NCI-H1694 (cell line): Measurements from ENCODE around the gene IL17B.

Experiments
- DNase-seq: peaks from one replicate; lab custom pipeline; 2025; lab: John Stamatoyannopoulos, UW

The IL17B gene

GRCh38 chr5:149357370-149358293 lies 21.5 kb downstream of the IL17B start, which contains the start of gene PCYOX1L:
Gene PCYOX1L, plus strand, starts transcription at chr5:149358046. Its CDS starts 23 bp downstream, at chr5:149358069.
- peak; percentile 87 for DNase-seq

DNA sequence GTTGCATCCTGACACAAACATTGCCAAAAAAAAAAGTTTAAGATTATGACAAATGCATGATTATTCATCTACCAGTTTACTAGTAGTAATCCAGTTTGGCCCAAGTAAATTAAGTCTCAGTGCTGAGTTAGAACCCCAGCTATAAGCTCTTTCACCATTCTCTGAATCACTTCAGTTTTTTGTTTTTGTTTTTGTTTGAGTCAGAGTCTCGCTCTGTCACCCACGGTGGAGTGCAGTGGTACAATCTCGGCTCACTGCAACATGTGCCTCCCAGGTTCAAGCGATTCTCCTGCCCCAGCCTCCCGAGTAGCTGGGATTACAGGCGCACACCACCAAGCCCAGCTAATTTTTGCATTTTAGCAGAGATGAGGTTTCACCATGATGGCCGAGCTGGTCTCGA lies 22.7 kb downstream of the IL17B start:
- no peak for DNase-seq

DNA sequence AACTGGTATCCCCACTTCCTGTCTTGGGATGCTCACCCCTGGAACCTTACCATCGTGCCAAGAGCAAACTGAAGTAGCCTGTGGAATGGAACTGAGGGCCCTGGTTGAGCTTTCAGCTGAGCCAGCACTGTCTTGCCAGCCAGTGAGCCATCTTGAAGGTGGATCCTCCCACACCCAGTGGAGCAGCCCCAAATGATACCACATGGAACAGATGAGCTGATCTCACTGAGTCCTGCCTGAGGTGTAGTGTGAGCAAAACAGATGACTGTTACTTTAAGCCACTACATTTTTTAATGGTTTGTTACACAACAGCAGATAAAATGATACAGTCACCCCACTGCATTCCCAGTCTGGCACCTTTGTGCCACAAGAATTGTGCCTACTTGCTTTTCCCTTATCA lies 23.4 kb downstream of the IL17B start:
- DNase-seq: no peak

GRCh38 chr5:149353911-149354310 lies 25.2 kb downstream of the IL17B start:
- DNase-seq: no peak

- no peak for DNase-seq
Measured at GRCh38 chr5:149352169-149352568, 26.9 kb downstream of the IL17B start.

DNA sequence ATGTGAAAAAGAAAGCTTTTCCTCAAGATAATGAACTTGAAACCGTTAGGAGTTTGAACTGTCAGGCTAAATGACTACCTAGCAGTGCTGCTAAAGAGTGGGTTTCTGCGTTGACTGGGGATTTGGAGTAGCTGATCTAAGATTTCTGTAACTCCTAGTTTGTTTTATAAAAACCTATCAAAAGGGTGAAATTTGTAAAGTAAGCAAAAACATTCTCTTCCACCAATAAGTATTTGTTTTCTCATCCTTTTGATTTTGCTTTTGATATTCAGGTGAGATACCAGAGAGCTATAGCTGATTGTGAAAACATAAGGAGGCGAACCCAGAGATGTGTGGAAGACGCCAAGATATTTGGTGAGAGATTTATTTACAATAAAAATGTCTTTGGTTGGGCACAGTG lies 29.7 kb downstream of the IL17B start:
- DNase-seq: no peak

GRCh38 chr5:149348518-149348917 lies 30.6 kb downstream of the IL17B start:
- no peak for DNase-seq

GRCh38 chr5:149345892-149346222 lies 33.2 kb downstream of the IL17B start:
- no peak for DNase-seq

GRCh38 chr5:149345147-149345891 lies 33.8 kb downstream of the IL17B start, which contains the start of gene GRPEL2:
Gene GRPEL2, plus strand, starts transcription at chr5:149345499. Its CDS starts 41 bp downstream, at chr5:149345540.
- DNase-seq: peak; percentile 94

DNA sequence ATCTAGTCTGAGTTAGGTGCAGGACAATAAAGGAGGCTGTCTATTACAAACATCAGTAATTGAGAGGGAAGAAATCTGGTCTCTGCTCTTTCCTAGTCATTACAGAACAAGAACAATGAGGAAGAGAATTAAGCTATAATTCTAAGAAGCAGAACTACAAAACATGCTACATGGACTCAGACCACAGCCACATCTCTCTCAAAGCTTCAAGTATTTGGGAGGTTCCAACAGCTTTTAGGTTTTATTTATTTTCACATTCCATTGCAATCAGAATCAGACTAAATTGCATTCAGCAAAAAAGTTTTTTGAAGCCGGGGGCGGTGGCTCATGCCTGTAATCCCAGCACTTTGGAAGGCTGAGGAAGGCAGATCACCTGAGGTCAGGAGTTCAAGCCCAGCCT lies 34.9 kb downstream of the IL17B start:
- DNase-seq: no peak

- DNase-seq: peak; percentile 24
Measured at GRCh38 chr5:149341876-149342275, 37.2 kb downstream of the IL17B start.

DNA sequence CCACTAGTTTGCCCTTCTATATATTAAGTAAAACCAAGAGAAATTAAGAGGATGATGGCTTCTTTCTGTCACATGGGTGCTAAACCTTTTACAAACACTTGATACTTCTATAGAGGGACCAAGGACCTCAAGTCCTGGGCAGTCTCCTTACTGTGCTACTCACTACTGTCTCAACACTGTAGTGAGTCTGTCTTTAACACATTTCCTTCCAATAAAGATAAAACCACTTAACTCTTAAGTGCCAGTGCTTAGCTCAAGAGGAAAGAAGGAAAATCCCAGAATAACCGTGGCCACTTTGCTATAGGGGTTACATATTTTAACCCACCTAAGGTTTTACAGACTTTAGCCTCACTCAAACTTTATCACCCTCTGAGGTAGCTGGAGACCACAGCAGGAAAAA lies 38.2 kb downstream of the IL17B start:
- no peak for DNase-seq

- DNase-seq: peak; percentile 3
Measured at GRCh38 chr5:149338364-149338763, 40.7 kb downstream of the IL17B start.

DNA sequence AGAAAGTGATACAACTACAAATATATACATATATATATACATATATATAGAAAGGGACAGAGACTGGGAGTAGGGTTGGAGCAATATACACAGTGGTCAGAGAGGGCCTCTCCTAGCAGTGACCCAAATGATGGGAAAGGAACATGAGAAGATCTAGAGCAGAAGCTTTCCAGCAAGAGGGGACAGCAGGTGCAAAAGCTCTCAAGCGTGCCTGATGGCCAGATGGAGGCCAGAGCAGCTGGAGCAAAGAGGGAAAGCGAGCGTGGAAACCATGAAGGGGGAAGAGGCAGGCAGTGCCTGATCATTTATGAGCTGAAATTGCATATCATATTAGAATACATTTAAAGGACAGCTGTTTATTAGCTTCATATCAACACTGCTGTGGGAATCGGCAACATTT lies 41.4 kb downstream of the IL17B start:
- DNase-seq: peak; percentile 56

DNA sequence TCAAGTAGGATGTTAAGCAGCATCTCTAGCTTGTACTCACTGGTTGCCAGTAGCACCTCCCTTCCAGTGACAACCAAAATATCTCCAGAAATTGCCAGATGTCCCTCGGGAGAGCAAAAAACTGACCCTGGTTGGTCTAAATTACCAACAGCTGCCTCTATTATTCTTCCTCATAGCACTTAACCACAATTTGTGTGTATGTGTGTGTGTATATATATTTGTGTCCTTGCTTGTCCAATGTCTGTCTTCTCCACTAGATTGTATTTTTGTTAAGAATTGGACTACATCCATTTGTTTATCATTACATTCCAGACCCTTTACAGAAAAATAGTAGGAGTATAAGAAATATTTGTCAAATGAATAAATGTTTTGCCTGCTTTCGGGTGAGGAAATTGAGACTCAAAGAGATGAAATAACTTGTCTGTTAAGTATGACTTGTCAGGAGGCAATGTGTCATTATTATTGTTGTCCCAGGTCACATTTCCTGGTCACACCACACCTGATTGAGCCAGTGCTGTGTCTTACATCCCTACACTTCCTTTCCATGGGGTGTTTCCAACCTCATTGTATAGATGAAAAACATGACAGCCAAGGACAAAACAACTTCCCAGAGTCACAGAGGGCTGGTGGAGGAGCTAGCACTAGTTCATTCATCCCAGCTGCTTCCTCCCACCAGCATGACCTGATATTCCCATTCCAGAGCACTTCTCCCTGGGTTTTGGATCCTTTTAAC lies 45.2 kb downstream of the IL17B start:
- no peak for DNase-seq

DNA sequence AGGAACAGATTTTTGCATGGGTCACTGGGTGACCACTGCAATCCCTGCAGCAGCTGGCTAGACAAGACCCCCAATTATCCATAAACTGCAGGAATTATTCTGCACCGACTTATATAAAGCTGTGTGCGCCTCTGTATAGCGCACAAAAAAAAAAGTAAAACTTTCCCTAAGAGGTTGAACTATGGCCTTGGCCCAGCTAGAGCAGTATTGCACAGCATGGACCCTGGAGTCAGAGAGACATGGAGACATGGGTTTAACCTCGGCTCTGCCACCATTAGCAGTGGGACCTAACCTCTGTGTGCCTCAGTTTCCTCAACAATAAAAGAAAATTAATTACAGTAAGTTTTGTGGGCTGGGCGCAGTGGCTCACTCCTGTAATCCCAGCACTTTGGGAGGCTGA lies 50.9 kb downstream of the IL17B start:
- DNase-seq: no peak

DNA sequence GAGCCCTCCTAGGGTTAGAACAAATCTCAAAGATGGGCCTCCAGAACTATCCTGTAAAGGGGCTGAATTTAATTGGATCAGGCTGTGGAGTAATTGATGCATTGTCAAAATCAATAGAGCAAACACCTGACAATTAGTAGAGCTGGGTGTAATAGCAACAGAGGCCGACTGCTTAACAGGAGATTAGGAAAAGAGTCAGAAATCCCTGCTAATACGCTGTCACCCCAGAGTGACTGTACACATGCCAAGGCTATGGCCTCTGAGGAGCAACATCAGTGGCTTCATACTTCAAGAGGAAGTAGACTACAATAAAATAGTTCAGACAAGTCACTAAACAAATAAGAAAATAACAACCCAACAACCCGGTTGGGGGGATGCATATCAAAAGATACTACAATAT lies 52.5 kb downstream of the IL17B start:
- DNase-seq: no peak

DNA sequence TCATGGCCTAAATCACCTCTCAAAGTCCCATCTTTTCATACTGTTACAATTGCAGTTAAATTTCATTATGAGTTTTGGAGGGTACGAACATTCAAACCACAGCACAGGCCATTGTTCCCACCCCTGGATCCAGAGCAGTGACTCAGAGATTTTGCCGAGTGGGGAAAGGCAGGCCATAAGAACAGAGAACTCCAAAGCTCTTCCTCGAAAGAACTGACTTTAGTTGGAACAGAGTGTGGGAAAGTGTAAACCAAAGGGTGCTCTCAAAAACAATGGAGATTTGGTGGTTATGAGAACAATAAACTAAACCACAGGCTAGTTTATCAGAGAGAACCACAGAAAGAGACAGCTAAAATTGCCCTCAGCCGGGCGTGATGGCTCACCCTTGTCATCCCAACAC lies 53.2 kb downstream of the IL17B start:
- DNase-seq: no peak

GRCh38 chr5:149325166-149325735 lies 53.8 kb downstream of the IL17B start:
- peak; percentile 17 for DNase-seq

- DNase-seq: no peak
Measured at GRCh38 chr5:149324641-149325040, 54.5 kb downstream of the IL17B start.
